Kidney epithelial cell (primary cell): ENCODE results near the gene AURKAIP1. TPM values are rescaled to one million over a fixed set of nuclear protein-coding genes. Genes with fewer than 3 reads are reported as not detected.

Experiments used
- DNase-seq: peaks from one replicate; pipeline ENCODE4 v3.0.0-alpha.2; 2010; ENCODE audit warnings: low read depth
- H3K27me3 ChIP-seq: 2 replicates; pipeline ENCODE4 v1.6.0; 2011; ENCODE audit warnings: low read length; ENCODE audit not compliant: control insufficient read depth, insufficient read depth
- H3K36me3 ChIP-seq: 2 replicates; pipeline ENCODE4 v1.5.1; 2011; ENCODE audit warnings: low read length; ENCODE audit not compliant: control insufficient read depth, insufficient read depth
- H3K4me3 ChIP-seq: 2 replicates; pipeline ENCODE4 v1.5.1; 2011; ENCODE audit warnings: low read depth, mild to moderate bottlenecking, control low read depth, low read length
- CTCF ChIP-seq: IDR thresholded peaks from 2 replicates; pipeline ENCODE4 v1.5.1; 2011; ENCODE audit warnings: mild to moderate bottlenecking, moderate library complexity, low read length, control low read depth, inconsistent platforms; ENCODE audit not compliant: insufficient read depth, poor library complexity, severe bottlenecking
- total RNA-seq: library from RNA; depleted of rRNA; stranded (reverse); fragments of >200 nt; gene quantifications from 2 replicates; pipeline ENCODE4 v1.2.3, GENCODE V29; 2015

AURKAIP1 gene
- total RNA-seq, 1 donor from 2014 or later, result 201 TPM

DNA sequence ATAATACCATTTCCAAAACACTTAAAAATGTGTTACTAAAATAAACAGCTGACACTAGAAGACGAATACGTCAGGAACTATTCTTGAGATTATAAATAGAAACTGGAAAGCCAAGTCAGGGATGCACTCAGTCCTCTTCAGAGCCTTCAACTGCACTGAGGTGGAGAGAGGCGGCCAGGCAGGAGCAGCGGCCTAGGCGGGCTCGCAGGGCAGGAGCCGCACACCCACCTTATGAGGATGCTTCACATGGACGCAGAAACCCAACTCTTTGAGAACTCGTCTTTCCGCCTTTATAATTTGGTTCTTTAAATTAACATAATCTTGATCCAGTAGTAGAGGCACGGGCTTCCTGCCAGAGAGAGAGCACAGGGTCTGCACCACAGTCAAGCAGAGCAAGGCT lies 20.2 kb upstream of the AURKAIP1 start:
- TF ChIP-seq CTCF, result no peak
- no peak overlapping the region for H3K4me3 ChIP-seq
- peaks cover 8% of the 10 kb centered on the region for H3K36me3 ChIP-seq
- H3K27me3 ChIP-seq, result no peaks in the 10 kb centered on the region
- DNase-seq, result no peak

- Histone ChIP-seq H3K36me3 (peaks cover 7% of the 10 kb centered on the region), H3K4me3 (no peak overlapping the region), H3K27me3 (no peaks in the 10 kb centered on the region)
- no peak for DNase-seq
- TF ChIP-seq CTCF, result no peak
Measured at GRCh38 chr1:1394116-1394515, 19.1 kb upstream of the AURKAIP1 start.

GRCh38 chr1:1393428-1393827 lies 18.4 kb upstream of the AURKAIP1 start:
- H3K4me3 ChIP-seq, result no peak overlapping the region
- DNase-seq, result no peak
- TF ChIP-seq CTCF, result no peak
- H3K36me3 ChIP-seq, result peaks cover 7% of the 10 kb centered on the region
- H3K27me3 ChIP-seq, result no peaks in the 10 kb centered on the region

DNA sequence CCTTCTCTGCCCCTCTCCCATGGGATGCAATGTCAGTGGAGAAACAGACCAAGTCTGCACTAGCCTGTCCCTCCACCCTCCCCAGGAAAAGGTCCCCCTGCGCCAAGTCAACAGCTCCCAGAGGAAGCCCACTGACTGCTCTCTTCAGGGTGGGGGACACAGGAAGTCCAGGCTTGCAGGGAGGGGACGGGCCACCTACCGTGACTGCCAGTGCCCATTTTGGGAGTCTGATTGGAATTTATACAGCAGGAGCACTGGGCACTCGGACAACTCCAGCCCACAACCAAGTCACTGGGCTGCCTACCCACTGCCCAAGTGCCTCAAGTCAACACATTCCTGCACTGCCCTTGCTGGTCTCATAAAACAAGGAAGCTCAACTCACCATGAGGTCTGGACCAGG lies 18.0 kb upstream of the AURKAIP1 start:
- Histone ChIP-seq H3K36me3 (peaks cover 7% of the 10 kb centered on the region), H3K4me3 (no peak overlapping the region), H3K27me3 (no peaks in the 10 kb centered on the region)
- no peak for TF ChIP-seq CTCF
- no peak for DNase-seq

- Histone ChIP-seq H3K36me3 (peaks cover 10% of the 10 kb centered on the region), H3K27me3 (no peaks in the 10 kb centered on the region), H3K4me3 (no peak overlapping the region)
- no peak for TF ChIP-seq CTCF
- DNase-seq, result no peak
Measured at GRCh38 chr1:1391225-1391624, 16.2 kb upstream of the AURKAIP1 start.

DNA sequence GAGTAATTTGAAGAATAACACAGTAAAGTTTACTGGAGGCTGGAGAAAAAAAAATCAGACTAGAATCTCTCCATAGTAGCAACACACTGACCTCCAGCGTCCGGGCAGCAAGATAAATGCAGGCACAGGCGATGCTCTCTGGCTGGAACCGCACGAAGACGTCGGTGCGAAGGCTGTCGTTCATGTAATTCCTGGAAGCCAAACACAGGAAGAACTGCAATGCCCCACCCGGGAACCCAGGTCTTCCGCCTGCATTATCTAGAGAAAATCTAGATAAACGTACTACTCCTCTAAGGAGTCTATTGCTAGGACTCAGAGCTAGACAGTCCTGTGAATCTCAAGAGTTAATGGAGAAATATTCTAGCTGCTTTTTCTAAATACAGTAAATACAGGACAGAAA lies 15.7 kb upstream of the AURKAIP1 start:
- peaks cover 10% of the 10 kb centered on the region for H3K36me3 ChIP-seq
- no peak for DNase-seq
- no peaks in the 10 kb centered on the region for H3K27me3 ChIP-seq
- no peak overlapping the region for H3K4me3 ChIP-seq
- TF ChIP-seq CTCF, result no peak
